H1 (cell line): ENCODE measurements around the gene CMIP. TPM values are rescaled to one million over a fixed set of nuclear protein-coding genes. Genes with fewer than 3 reads are reported as not detected.

ENCODE experiments used
- CTCF ChIA-PET: fragments of 300-600 bp; sonication (Branson Sonifier 250); formaldehyde crosslinking; loops from one replicate; lab custom pipeline; 2021; ENCODE audit not compliant: partially characterized antibody; lab: Charles Lee
- POLR2A ChIA-PET: fragments of 300-600 bp; sonication (Branson Sonifier 250); formaldehyde crosslinking; loops from one replicate; lab custom pipeline; 2021; ENCODE audit warnings: inconsistent platforms; ENCODE audit not compliant: partially characterized antibody; lab: Charles Lee
- DNase-seq, 2 experiments: peaks; one replicate each; pipeline versions ENCODE4 v3.0.0 to v3.0.0-alpha.2; 2010 to 2022; ENCODE audit warnings: low spot score in 2 of 2, low read depth in 1 of 2, mixed read lengths in 1 of 2
- FAIRE-seq: peaks from 2 replicates; lab custom pipeline; 2011; peaks lifted over from hg19 to GRCh38; lab: Jason Lieb, UNC
- H2AFZ ChIP-seq: 2 replicates; pipeline ENCODE4 v1.8.1; 2012; ENCODE audit warnings: low read length, inconsistent platforms
- H2AK5ac ChIP-seq: 2 replicates; pipeline ENCODE4 v1.6.1; 2013; ENCODE audit warnings: low read depth, low read length
- H2BK120ac ChIP-seq: replicated peaks from 2 replicates; pipeline ENCODE3; 2013; ENCODE audit warnings: low read depth, low read length, inconsistent platforms
- H2BK12ac ChIP-seq: 2 replicates; pipeline ENCODE4 v1.6.1; 2013; ENCODE audit warnings: low read depth, low read length
- H2BK15ac ChIP-seq: 2 replicates; pipeline ENCODE4 v1.6.1; 2013; ENCODE audit warnings: low read length
- H2BK20ac ChIP-seq: 2 replicates; pipeline ENCODE4 v1.6.1; 2013; ENCODE audit warnings: low read length
- H2BK5ac ChIP-seq: 2 replicates; pipeline ENCODE4 v1.6.1; 2013; ENCODE audit warnings: low read depth, low read length
- H3K14ac ChIP-seq: 2 replicates; pipeline ENCODE4 v1.6.1; 2013; ENCODE audit warnings: inconsistent platforms; ENCODE audit not compliant: insufficient read length
- H3K18ac ChIP-seq: 2 replicates; pipeline ENCODE4 v1.6.1; 2013; ENCODE audit warnings: low read length; ENCODE audit errors: extremely low read depth
- H3K23ac ChIP-seq: 2 replicates; pipeline ENCODE4 v1.6.1; 2013; ENCODE audit warnings: inconsistent platforms; ENCODE audit not compliant: insufficient read length
- H3K23me2 ChIP-seq: 2 replicates; pipeline ENCODE4 v1.6.1; 2013; ENCODE audit warnings: low read depth, low read length
- H3K27ac ChIP-seq: 2 replicates; pipeline ENCODE4 v1.6.1; 2011; ENCODE audit warnings: low read depth, low read length, inconsistent platforms
- H3K27me3 ChIP-seq, 4 experiments: replicated peaks in 1 of 4; 1 replicate in 1 of 4; 2 replicates in 3 of 4; pipeline versions ENCODE4 v1.6.1 to v1.8.1; 2011 to 2013; ENCODE audit warnings: low read length in 3 of 4, mild to moderate bottlenecking in 3 of 4, inconsistent platforms in 2 of 4, mixed read lengths in 2 of 4, moderate library complexity in 1 of 4; ENCODE audit not compliant: control insufficient read depth in 3 of 4, insufficient read depth in 3 of 4; ENCODE audit errors: extremely low read depth in 1 of 4
- H3K36me3 ChIP-seq, 4 experiments: 2 replicates each; pipeline versions ENCODE4 v1.6.1 to v1.8.1; 2011 to 2013; ENCODE audit warnings: mild to moderate bottlenecking in 4 of 4, low read length in 3 of 4, moderate library complexity in 2 of 4, control low read depth in 1 of 4, inconsistent platforms in 1 of 4; ENCODE audit not compliant: insufficient read depth in 4 of 4, control insufficient read depth in 2 of 4
- H3K4ac ChIP-seq: replicated peaks from 2 replicates; pipeline ENCODE3; 2013; ENCODE audit warnings: low read length, low read depth, mixed read lengths, inconsistent platforms; ENCODE audit not compliant: insufficient read length
- H3K4me1 ChIP-seq, 4 experiments: replicated peaks in 1 of 4; 1 replicate in 1 of 4; 2 replicates in 3 of 4; pipeline versions ENCODE4 v1.6.1 to v1.8.1; 2011 to 2013; ENCODE audit warnings: low read length in 3 of 4, inconsistent platforms in 2 of 4, mixed read lengths in 1 of 4; ENCODE audit not compliant: insufficient read depth in 4 of 4, control insufficient read depth in 3 of 4
- H3K4me2 ChIP-seq, 2 experiments: 2 replicates each; pipeline versions ENCODE4 v1.6.1 to v1.8.1; 2011 to 2013; ENCODE audit warnings: low read depth in 2 of 2, low read length in 2 of 2, control low read depth in 1 of 2, inconsistent platforms in 1 of 2, mild to moderate bottlenecking in 1 of 2; ENCODE audit not compliant: insufficient read depth in 1 of 2
- H3K4me3 ChIP-seq, 4 experiments: fragments of 200-600, 300-600 bp in 1 of 4; sonication (generic), shearing (Covaris generic), sonication (Bioruptor Twin) in 1 of 4; 2 replicates each; pipeline versions ENCODE4 v1.5.1 to v1.8.1; 2011 to 2016; ENCODE audit warnings: low read length in 4 of 4, low read depth in 3 of 4, control low read depth in 2 of 4, inconsistent platforms in 2 of 4, mild to moderate bottlenecking in 2 of 4, mixed read lengths in 1 of 4, moderate library complexity in 1 of 4; ENCODE audit not compliant: insufficient read depth in 2 of 4; ENCODE audit errors: extremely low read depth in 1 of 4
- H3K56ac ChIP-seq: replicated peaks from 2 replicates; pipeline ENCODE3; 2013; ENCODE audit warnings: low read depth, mild to moderate bottlenecking, mixed read lengths, low read length, inconsistent platforms; ENCODE audit not compliant: insufficient read length
- H3K79me1 ChIP-seq: 2 replicates; pipeline ENCODE4 v1.6.1; 2013; ENCODE audit warnings: low read depth, low read length, control low read depth
- H3K79me2 ChIP-seq, 2 experiments: 2 replicates each; pipeline versions ENCODE4 v1.6.1 to v1.8.1; 2012 to 2013; ENCODE audit warnings: low read length in 2 of 2, mild to moderate bottlenecking in 2 of 2, inconsistent platforms in 1 of 2; ENCODE audit not compliant: insufficient read depth in 2 of 2, control insufficient read depth in 1 of 2
- H3K9ac ChIP-seq, 4 experiments: replicated peaks in 1 of 4; 1 replicate in 1 of 4; 2 replicates in 3 of 4; pipeline versions ENCODE4 v1.6.1 to v1.8.1; 2011 to 2013; ENCODE audit warnings: low read depth in 3 of 4, low read length in 3 of 4, control low read depth in 2 of 4, mild to moderate bottlenecking in 2 of 4, moderate library complexity in 2 of 4, inconsistent platforms in 1 of 4; ENCODE audit errors: extremely low read depth in 1 of 4
- H3K9me3 ChIP-seq, 2 experiments: 2 replicates each; pipeline versions ENCODE4 v1.6.1 to v1.8.1; 2012 to 2013; ENCODE audit warnings: mild to moderate bottlenecking in 2 of 2, moderate library complexity in 2 of 2, control low read depth in 1 of 2, inconsistent platforms in 1 of 2, low read depth in 1 of 2, low read length in 1 of 2, mixed read lengths in 1 of 2; ENCODE audit not compliant: insufficient read depth in 2 of 2
- H4K20me1 ChIP-seq, 2 experiments: replicated peaks in 1 of 2; 2 replicates each; pipeline versions ENCODE3 to v1.8.1; 2011 to 2013; ENCODE audit warnings: inconsistent platforms in 2 of 2, low read length in 2 of 2, mild to moderate bottlenecking in 1 of 2; ENCODE audit not compliant: insufficient read depth in 2 of 2, control insufficient read depth in 1 of 2
- H4K5ac ChIP-seq: 2 replicates; pipeline ENCODE4 v1.6.1; 2013; ENCODE audit warnings: low read length, low read depth, mixed read lengths, inconsistent platforms; ENCODE audit not compliant: insufficient read length
- H4K8ac ChIP-seq: 2 replicates; pipeline ENCODE4 v1.8.0; 2013; ENCODE audit warnings: mild to moderate bottlenecking, moderate library complexity, low read length, inconsistent platforms; ENCODE audit not compliant: insufficient read depth; ENCODE audit errors: extremely low read depth
- H4K91ac ChIP-seq: replicated peaks from 2 replicates; pipeline ENCODE3; 2013; ENCODE audit warnings: low read length, mixed read lengths, inconsistent platforms; ENCODE audit not compliant: insufficient read length
- CEBPB ChIP-seq: IDR thresholded peaks from 2 replicates; pipeline ENCODE4 v1.6.1; 2012; ENCODE audit warnings: low read depth, low read length
- FOSL1 ChIP-seq: IDR thresholded peaks from 2 replicates; pipeline ENCODE4 v1.6.1; 2011; ENCODE audit warnings: mild to moderate bottlenecking, low read depth, low read length, moderate library complexity; ENCODE audit not compliant: insufficient read depth
- JUND ChIP-seq: IDR thresholded peaks from 2 replicates; pipeline ENCODE4 v1.6.1; 2011; ENCODE audit warnings: mild to moderate bottlenecking, improper control_type of control experiment, low read length
- KDM4A ChIP-seq: IDR thresholded peaks from one replicate; pipeline ENCODE4 v1.7.1; 2012; ENCODE audit warnings: low read depth, mild to moderate bottlenecking, moderate library complexity, low read length, inconsistent platforms; ENCODE audit not compliant: severe bottlenecking
- MAFK ChIP-seq: IDR thresholded peaks from 2 replicates; pipeline ENCODE4 v1.6.1; 2012; ENCODE audit warnings: low read depth, mild to moderate bottlenecking, improper control_type of control experiment, low read length
- POLR2A ChIP-seq, 2 experiments: IDR thresholded peaks; 1 replicate in 1 of 2; 2 replicates in 1 of 2; pipeline ENCODE4 v1.6.1; 2011; ENCODE audit warnings: low read depth in 2 of 2, low read length in 2 of 2, mild to moderate bottlenecking in 2 of 2; ENCODE audit errors: control extremely low read depth in 1 of 2
- RBBP5 ChIP-seq: IDR thresholded peaks from 2 replicates; pipeline ENCODE4 v1.7.1; 2012; ENCODE audit warnings: low read depth, mild to moderate bottlenecking, inconsistent platforms, low read length, moderate library complexity, borderline replicate concordance
- RXRA ChIP-seq: IDR thresholded peaks from 2 replicates; pipeline ENCODE4 v1.6.1; 2011; ENCODE audit warnings: low read depth, mild to moderate bottlenecking, low read length, moderate library complexity; ENCODE audit not compliant: insufficient read depth
- SP4 ChIP-seq: IDR thresholded peaks from 2 replicates; pipeline ENCODE4 v1.6.1; 2012; ENCODE audit warnings: low read length, inconsistent platforms
- WGBS, 2 experiments: shearing (Covaris generic) in 1 of 2; methylation state at CpG; one replicate each; pipeline versions ENCODE4 v1.1.6 to v1.1.7; 2013 to 2015; ENCODE audit warnings: low lambda C conversion rate in 2 of 2, mixed read lengths in 2 of 2, inconsistent platforms in 1 of 2, low coverage in 1 of 2, missing lambda C conversion rate in 1 of 2; ENCODE audit not compliant: insufficient replicate concordance in 2 of 2, insufficient coverage in 1 of 2, insufficient read length in 1 of 2; ENCODE audit errors: extremely low coverage in 1 of 2, missing lambda C conversion rate in 1 of 2; 5-methylcytosine and 5-hydroxymethylcytosine counted together
- polyA plus RNA-seq, 7 experiments: library from polyadenylated mRNA; depleted of rRNA in 3 of 7; stranded (reverse) in 5 of 7; unstranded in 2 of 7; fragments of >200 nt in 5 of 7; fragments of 200-250 nt in 2 of 7; gene quantifications; 1 replicate in 5 of 7; 2 replicates in 1 of 7; 4 replicates in 1 of 7; pipeline versions ENCODE4 v1.2.1 to v1.2.3, GENCODE V29; 2011 to 2013; ENCODE audit warnings: missing spikeins in 2 of 7, mixed read lengths in 2 of 7
- total RNA-seq: library from RNA; stranded (reverse); fragmentation: NEBNext Ultra II Directional; extraction: Animal tissue kit (Norgen Biotek cat#: 25700); gene quantifications from 2 replicates; pipeline ENCODE4 v1.2.1, GENCODE V29; 2021
- TF ChIP-seq, protein P1 (sequence below): IDR thresholded peaks from 2 replicates; pipeline ENCODE4 v1.6.1; 2012; ENCODE audit warnings: inconsistent platforms
- TF ChIP-seq, protein P2 (sequence below): IDR thresholded peaks from 2 replicates; pipeline ENCODE4 v1.6.1; 2011; ENCODE audit warnings: low read length, improper control_type of control experiment

The CMIP gene
- total and polyA plus RNA-seq, 2 of the 8 experiments (the other 6 are each of a cell fraction or from before 2014, with no cell fraction given), result 7.9 to 53.2 TPM

DNA sequence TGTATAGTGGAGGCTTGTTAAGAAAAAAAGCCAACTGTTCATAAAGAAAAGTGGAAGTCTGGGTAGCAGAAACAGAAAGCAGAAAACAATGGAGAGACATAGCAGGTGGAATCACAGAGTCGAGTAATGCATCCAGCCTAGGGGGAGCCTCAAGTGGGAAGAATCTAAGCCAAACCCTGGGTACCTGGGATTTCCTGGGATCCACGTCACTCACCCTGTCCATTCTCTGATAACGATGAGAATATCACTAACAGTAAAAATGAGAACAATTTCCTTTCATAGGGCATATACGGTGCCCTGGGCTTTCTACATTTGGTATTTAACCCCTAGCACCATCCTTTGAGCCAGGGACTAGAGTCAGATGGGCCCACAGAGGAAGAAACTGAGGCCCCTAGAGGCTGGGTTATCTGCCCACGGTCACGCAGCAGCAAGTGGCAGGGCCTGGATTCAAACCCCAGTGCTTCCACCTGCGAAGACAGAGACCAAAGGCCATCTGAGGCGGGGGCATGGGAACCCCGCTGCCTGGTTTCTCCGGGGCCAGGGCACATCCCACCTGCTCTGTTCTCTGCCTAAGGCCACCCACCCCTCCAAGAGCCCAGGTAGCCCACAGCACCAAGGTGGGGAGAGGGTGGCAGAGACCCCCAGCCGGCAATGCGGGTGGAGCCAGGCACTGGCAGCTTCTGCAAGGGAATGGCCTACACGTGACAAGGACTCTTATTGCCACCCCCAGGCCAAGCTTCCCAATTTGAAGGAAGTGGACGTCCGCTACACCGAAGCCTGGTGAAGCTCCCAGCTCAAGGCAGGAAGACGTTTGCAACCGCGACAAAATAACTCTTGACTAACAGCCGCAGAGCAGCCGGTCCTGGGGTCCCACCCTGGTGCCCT is 264.6 kb downstream of the CMIP start:
- Histone ChIP-seq H4K5ac (no peak overlapping the region), H4K20me1 (no peaks in the 10 kb centered on the region), H2BK12ac (no peak overlapping the region), H3K9me3 (no peaks in the 10 kb centered on the region), H3K4me1 (peaks cover 0 to 26% (median 21%) of the 10 kb centered on the region in 4 experiments; a peak in 6 of 7 replicates), H3K4me2 (no peak overlapping the region), H2AFZ (no peak overlapping the region), H2BK5ac (no peak overlapping the region), H2BK20ac (no peak overlapping the region), H3K4me3 (no peak overlapping the region), H3K56ac (no peak overlapping the region), H2AK5ac (no peak overlapping the region), H3K27me3 (no peaks in the 10 kb centered on the region), H3K27ac (0 out of 2 replicates have a peak overlapping the region, but pooled peaks have one; percentile 36), H3K79me1 (no peaks in the 10 kb centered on the region), H3K9ac (no peak overlapping the region), H3K36me3 (peaks cover 3 to 17% (median 11%) of the 10 kb centered on the region in 4 experiments; a peak in 7 of 8 replicates), H2BK120ac (no peak overlapping the region), H3K23me2 (no peaks in the 10 kb centered on the region), H3K23ac (no peak overlapping the region), H3K79me2 (no peaks in the 10 kb centered on the region), H3K4ac (no peak overlapping the region), H3K14ac (no peak overlapping the region), H4K91ac (no peak overlapping the region), H4K8ac (peak overlapping the region; percentile 83), H3K18ac (no peak overlapping the region), H2BK15ac (no peak overlapping the region)
- no peak for DNase-seq
- ChIA-PET CTCF (interaction anchor here (1.0 to 4.9 kb wide), 5 partner anchors 10 to 20 kb away, joined by 3 to 23 read pairs (median 4); no protein-coding TSS in a partner anchor), POLR2A (no interaction called here)
- no peak for FAIRE-seq
- WGBS, 2 experiments, result 87% methylated on average over 21 of the region's 21 CpGs; no CpG with 5 or more reads in 1 of the 2 experiments
- TF ChIP-seq CEBPB, result no peak
- TF ChIP-seq POLR2A (IDR thresholded peaks at IDR 0.05; ENCODE audit: control extremely low read depth in 1 of 2, low read depth in 2 of 2, low read length in 2 of 2), result no peak
- no peak for TF ChIP-seq JUND
- no peak for TF ChIP-seq KDM4A
- no peak for TF ChIP-seq RXRA
- TF ChIP-seq, protein P1, sequence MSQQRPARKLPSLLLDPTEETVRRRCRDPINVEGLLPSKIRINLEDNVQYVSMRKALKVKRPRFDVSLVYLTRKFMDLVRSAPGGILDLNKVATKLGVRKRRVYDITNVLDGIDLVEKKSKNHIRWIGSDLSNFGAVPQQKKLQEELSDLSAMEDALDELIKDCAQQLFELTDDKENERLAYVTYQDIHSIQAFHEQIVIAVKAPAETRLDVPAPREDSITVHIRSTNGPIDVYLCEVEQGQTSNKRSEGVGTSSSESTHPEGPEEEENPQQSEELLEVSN, result no peak
- TF ChIP-seq MAFK, result no peak
- no peak for TF ChIP-seq SP4
- TF ChIP-seq FOSL1, result no peak
- TF ChIP-seq, protein P2, sequence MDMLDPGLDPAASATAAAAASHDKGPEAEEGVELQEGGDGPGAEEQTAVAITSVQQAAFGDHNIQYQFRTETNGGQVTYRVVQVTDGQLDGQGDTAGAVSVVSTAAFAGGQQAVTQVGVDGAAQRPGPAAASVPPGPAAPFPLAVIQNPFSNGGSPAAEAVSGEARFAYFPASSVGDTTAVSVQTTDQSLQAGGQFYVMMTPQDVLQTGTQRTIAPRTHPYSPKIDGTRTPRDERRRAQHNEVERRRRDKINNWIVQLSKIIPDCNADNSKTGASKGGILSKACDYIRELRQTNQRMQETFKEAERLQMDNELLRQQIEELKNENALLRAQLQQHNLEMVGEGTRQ, result no peak
- TF ChIP-seq RBBP5, result no peak
